NCI-H1436 treated with DMSO at 0.1 percent for 48 hours (cell line): ENCODE data around the gene ADIRF.
"Not testable (repeated sequence)": the region's sequence is repeated elsewhere in the genome, so short reads cannot be mapped to it uniquely, and the experiment has no call there.

Source experiments
- DNase-seq: peaks from one replicate; lab custom pipeline; 2025; lab: John Stamatoyannopoulos, UW

The ADIRF gene

DNA sequence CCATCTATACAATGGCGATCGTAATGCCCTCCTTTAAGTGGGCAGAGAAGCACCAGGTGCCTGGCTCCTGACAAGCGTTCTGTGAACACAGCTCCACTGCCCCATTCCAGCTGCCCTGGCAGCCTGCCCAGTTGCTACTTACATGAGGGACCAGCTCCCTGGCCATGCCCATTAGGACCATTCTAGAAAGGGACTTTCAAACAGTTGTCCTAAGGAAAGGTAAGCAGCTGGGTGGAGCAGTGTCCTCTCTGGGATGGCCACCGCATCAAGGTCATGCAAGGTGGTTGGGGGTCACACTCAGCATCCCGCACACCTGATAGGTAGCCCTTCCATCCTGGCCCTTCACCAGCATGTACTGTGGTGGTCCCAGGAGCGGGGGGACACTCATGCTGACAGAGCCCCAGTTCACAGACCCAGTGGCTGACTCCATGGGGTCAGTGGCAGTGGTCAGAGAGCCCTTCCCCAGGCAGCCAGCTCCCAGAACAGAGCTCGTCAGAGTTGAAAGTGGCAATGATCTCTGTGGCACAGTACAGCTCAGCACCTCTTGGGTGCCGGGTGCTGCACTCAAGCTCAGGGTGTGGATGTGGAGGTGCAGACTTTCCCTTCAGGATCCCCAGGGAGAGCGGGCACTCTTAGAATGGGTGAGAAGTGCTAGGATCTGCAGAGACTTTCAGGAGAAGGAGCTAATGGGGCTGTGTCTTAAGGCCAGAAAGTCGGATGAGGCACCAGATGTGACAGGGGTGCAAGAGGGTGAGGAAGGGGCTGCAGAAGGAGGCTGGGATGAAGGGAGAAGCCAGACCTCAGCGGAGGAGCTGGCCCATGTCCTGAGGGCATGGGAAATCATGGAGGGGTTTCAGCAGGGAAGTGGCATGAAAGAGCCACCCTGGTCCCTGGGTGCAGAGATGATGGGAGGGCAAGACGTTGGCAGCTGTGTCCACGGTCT, 21.8 kb upstream of the ADIRF start:
- DNase-seq: no peak

- not testable (repeated sequence) for DNase-seq
These were observed 20.5 kb upstream of the ADIRF start for GRCh38 chr10:86947806-86948205.

DNA sequence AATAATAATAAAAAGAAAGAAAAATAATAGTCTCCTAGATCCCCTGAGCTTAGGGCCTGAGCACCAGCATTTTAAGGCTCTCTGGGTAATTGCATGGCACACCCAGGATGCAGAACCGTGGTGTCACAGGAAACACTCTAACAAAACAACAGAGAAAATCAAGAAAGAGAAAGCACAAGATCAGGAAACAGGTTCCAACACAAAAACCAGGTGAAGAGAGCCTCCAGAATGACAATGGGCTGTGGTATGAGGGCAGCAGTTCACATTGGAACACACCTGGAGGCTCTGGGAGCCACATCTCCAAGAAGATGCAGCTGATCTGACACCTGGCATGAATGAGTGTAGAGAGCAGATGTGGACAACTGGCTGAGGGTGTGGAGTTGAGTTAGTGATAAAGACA, 17.9 kb upstream of the ADIRF start:
- no peak for DNase-seq

DNA sequence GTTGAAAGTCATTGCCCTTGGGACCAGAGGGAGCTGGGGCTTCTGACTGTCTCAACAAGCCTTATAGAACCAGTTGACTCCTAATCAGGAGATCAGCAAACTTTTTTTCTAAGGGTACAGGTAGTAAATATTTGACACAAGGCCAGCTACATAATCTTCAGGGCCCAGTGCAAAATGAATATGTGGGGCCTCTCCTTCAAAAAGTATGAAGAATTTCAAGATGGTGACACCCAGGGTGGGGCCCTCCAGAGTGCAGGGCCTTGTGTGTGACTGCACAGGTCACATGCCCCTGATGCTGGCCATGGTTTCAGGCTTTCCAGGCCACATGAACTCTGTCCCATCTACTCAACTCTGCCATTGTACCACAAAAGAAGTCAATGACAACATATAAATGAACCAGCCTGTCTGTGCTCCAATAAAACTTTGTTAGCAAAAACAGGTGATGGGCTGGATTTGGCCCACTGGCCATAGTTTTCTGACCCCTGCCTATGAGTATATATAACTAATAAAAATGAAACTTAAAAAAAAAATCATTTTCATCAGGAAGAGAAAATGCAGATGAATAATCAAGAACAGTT, 17.0 kb upstream of the ADIRF start:
- no peak for DNase-seq

DNA sequence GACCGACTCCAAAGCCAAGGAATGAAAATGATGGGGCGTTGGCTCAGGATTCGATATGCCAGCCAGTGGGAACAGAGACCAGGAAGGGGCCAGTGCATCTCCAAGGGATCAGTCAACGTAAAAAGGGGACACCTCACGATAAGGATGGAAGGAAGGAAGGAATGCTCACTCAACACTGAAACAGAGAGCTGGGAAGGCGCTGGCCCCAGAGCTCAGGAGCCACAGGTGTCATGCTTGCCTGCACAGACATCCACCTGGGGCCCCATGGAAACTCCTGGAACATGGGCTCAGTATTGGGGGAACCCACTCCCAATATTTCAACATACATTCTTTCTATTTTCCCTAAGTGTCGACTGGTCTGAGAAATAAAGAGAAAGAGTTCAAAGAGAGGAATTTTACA, 16.2 kb upstream of the ADIRF start:
- DNase-seq: no peak

GRCh38 chr10:86952697-86953096, 15.6 kb upstream of the ADIRF start:
- DNase-seq: not testable (repeated sequence)

DNA sequence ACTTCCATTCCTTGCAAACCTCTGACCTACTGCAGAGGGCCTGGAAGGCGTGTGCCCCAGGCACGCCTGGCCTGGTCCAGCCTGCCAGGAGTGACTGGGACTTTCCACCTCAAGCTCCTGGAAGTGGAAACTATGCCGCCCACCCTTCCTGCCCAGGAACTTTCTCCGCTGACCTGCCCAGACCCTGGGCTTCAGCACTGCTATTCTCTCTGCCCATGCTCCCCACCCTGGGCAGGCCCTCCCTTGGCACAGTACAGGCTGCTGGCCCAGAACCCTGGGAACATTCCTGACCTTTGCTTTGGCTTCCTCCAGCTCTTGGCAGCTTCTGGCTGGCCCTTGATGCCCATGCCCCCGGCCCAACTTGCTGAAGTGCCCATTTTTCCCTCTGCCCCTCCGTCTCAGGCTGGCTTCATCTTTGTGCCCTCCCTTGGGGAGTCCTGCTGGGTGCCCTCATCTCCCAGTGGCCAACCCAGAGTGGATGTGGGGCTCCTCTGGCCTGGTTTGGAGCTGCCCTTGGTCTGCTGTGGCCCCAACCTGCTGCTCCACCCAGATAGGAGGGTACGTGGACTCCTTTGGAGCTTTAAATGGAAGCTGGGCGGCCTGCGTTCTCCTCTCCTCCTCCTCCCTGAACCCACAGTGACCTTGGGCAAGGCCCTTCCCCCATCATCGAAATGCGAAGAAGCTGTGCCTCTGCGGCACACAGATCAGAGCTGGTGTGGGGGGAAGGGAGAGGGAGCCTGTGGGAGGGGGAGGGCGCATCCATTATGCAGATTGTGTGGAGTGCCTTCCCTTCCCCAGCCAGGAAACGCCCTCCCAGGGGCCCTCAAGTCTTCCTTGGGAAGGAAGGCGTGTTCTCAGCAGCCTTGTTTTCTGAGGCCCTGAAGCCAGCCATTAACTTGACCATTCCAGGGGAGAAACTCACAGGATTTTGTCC, 14.3 kb upstream of the ADIRF start:
- no peak for DNase-seq

DNA sequence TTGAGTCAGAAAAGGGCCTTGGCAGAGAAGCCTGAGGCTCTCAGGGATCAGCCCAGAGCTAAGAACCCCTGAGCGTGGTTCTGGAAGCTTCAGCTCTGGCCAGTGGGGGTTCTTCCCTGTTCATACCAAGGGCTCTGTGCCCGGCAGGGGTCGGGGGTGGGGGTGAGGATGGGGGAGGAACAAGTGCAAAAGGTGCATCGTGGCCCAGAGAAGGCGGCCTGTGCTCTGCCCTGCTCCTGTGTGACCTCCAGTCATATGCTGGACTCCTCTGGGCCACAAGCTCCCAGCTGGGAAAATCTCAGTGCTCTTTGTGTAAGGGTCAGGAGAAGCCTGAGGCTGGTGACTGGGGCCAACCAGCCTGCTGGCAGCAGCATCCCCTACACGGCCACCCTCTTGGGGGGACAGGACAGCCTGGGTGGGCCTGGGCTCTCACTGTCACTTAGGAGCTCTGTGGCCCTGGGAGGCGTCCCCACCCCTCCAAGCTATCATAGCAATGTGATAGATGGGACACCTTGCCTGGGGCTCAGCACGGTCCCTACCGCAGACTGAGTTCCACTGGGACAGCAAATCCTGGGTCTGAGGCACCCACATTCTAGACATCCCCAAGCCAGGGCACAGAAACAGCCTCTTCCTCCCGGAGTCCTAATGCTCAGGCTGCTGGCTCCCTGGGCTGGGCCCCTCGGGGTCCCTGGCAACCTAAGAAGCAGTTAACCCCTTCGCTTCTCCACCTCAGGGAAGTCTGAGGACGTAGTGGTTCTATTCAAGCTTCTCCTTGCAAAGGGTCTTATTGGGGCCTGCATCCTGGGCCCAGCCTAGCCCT, 13.4 kb upstream of the ADIRF start:
- no peak for DNase-seq

GRCh38 chr10:86955501-86956194, 12.6 kb upstream of the ADIRF start:
- DNase-seq: no peak

GRCh38 chr10:86956195-86956847, 12.0 kb upstream of the ADIRF start:
- DNase-seq: no peak

DNA sequence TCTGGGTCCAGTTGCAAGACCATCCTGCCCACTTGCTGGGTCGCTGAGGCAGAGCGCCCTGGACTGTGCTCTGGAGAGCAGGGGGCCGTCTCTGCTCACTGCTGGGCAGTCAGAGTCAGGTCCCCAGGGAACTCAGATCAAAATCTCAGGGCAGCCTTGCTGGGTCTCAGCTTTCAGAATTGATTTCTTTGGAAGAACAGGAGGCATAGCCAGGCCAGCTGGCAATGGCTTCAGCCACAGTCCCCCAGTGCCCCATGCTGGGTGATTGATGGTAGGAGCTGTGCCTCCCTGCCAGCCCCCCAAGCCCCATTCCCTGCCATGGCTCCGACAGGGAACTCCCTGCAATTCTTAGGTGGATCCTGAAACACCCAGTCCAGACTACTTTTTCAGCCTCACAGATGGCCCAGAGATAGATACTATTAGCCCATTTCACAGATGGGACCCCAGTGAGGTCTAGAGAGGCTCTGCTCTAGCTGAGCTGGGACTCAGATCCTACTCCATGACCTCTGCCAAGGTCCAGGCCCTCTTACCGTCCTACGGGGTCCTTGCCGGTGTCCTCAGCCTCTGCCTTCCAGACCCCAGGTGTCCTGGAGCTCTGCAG, 11.3 kb upstream of the ADIRF start:
- DNase-seq: no peak

DNA sequence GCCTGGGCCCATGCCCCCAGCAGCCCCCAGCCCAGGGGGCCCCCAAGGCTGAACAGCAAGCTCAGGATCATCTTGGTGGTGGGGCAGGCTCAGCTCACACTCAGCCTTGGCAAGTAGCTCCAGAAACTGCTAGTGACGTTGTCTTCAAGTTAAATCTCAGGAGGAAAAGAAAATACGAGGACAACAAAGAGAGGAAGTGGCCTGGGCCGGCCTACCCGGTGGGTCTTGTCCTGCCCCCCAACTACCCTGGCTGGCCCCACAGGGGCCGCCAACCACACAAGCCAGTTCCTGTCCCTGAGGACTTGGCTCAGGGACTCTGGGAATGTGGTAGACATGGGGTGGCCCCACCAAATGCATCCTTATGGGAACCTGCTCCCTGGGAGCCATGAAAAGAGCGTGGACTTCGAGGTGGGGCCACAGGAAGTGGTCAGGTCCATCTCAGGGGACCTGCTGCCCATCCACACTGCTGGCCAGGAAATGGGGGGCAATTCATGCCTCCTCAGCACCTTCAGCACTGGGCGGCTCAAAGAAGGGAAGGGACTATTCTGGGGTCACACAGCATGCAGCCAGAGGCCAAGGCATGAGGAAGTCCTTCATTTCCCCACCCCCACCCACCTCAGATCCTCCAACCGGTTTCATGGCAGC, 10.7 kb upstream of the ADIRF start, which contains the start of gene MMRN2:
Gene MMRN2, minus strand, starts transcription at position 145 of the 645 bp plus-strand sequence. Its CDS starts 74 bp downstream, at position 71.
- no peak for DNase-seq

DNA sequence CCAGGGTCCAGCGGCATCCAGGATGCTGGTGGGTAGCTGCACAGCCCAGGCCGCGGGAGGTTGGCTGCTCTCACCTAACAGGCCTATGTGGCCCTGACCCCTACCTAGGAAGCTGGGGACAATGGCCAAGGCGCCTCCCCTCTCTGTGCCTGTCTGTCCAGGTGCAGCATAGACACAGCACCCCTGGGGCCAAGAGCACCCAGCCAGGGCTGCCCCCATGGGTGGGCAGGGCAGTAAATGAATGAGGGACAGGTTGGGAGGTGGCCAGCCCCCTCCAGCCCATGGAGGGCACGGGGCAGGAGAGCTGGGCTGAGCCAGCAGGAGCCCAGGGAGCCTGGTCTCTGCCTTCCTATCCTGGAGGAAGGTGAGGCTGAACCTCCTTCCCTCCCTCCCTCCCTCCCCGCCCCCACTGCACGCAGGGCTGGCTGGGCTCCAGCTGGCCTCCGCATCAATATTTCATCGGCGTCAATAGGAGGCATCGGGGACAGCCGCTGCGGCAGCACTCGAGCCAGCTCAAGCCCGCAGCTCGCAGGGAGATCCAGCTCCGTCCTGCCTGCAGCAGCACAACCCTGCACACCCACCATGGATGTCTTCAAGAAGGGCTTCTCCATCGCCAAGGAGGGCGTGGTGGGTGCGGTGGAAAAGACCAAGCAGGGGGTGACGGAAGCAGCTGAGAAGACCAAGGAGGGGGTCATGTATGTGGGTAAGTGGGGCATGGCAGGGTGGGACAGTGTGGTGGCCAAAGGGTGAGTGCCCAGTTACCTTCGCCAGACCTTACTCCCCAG, 10.0 kb upstream of the ADIRF start, which contains the start of gene SNCG:
Gene SNCG, plus strand, starts transcription at position 484 of the 785 bp plus-strand sequence. Its CDS starts 99 bp downstream, at position 583.
- DNase-seq: no peak

DNA sequence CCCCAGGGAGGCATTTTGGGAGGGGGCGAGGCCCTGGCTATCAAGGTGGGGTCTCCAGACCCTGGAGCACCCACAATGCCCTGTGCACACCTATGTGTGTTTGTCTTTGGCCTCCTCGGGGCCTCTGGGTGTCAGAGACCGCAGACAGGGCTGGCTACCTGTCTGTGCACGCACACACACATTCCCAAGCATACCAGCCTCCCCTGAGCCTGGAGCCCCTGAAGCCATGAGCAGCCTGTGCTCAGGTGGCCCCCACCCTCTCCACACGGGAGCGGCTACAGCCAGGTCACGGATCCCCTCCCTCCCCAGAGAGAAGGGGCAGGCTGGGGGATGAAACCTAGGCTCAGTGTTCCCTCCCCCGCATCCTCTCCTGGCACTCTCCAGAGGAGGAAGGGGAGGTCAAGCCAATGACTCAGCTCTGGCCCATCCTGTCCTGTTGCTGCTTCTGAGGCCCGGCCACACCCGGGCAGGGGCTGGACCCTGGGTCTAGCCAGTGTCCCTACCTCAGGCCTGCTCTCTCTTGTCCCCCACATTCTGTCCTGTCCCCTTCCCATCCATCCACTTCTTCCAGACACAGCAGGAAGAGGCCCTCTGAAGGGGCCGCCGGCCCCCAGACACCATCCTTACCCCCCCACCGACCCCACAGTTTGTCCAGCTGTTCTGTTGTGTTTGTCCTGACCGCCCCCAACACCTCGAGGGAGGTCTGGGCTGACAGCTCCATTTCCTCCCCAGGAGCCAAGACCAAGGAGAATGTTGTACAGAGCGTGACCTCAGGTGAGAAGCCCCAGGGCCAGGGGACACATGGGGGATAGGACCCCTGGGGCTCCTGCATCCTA, 9.2 kb upstream of the ADIRF start:
- DNase-seq: no peak

- DNase-seq: no peak
These were observed 8.6 kb upstream of the ADIRF start for GRCh38 chr10:86959737-86960002.

- DNase-seq: no peak
These were observed 8.0 kb upstream of the ADIRF start for GRCh38 chr10:86960003-86960862.
